Measurements from ENCODE around the gene TAF6.
"Not testable (repeated sequence)": the region's sequence is repeated elsewhere in the genome, so short reads cannot be mapped to it uniquely, and the experiment has no call there.

The TAF6 gene

DNA sequence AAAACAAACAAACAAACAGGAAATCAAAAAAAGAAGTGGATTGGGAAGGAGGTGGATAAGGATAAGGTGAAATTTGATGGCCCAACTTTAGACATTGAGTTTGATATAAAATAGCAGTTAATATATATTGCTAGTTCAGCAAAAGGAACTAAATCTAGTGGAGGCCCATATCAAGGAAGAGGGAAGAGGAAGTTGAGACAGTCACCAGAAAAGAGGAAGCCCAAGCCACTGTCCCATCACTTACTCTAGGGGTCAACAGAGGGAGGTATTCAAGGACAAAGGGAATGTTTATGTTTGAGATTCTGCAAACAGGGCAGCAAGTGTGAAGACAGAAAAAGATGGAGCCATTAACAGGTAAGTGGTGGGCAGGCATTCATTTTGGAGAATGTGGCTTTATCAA, 33.2 kb upstream of the TAF6 start:
- no peak for FAIRE-seq

DNA sequence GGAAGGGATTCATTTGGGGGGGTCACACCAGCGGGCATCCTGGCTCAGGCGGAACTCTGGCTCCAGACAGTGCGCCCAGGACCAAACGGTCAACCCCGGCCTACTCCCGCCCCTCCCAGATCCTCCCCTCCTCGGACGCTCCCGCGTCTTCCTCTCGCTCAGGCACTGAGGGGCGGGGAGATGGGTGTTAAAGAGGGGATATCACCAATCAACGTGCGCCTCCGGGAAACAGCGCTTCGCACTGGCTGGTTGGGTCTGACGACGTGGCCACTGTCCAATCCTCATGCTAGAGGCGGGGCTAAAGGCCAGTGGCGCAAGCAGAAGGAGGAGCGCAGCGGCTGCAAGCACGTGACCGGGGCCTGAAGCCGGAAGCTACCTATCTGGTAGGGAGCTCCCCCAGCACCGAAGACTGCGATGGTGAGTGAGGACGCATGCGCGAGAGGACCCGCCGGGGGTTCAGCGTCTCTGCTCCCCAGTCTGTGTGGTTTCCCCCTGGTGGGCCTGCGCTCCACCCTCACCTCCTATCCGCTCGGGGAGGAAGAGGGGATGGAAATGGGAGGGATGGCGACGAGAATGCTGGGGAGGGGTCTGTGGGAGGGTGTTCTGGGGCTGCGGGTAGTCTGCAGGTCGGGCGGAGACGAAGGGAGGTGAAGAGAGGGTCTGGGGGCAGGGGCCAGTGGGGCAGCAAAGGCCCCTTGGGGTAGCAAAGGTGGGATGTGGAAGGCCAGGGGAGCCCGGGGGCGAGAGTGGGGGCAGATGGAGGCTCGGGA, 29.6 kb upstream of the TAF6 start, which contains the start of gene LAMTOR4:
Gene LAMTOR4, plus strand, starts transcription at position 360 of the 770 bp plus-strand sequence. Its CDS starts 55 bp downstream, at position 415.
- FAIRE-seq, result peak; percentile 94

DNA sequence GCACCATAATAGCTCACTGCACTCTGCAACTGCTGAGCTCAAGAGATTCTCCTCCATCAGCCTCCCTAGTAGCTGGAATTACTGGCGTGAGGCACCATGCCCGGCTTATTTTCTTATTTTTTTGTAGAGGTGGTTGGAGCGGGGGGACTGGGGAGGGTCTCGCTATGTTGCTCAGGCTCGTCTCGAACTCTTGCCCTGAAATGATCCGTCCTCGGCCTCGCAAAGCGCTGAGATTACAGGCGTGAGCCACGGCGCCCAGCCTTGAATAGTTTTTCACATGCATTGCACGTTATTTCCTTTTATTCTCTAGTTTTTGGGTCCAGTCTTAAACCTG, 29.0 kb upstream of the TAF6 start:
- no peak for FAIRE-seq

DNA sequence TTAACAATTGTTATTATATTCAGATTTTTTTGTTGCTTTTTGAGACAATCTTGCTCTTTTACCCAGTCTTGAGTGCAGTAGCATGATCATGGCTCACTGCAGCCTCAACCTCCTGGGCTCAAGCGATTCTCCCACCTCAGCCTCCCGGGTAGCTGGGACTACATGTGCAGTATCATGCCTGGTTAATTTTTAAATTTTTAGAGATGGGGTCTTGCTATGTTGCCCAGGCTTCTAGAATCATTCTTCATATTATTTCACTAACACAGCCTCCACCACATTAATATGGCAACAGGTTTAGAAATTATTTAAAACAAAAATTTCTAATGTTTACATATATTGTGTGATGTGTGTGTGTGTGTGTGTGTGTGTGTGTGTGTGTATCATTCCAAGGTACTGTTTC, 28.1 kb upstream of the TAF6 start:
- FAIRE-seq, result no peak

DNA sequence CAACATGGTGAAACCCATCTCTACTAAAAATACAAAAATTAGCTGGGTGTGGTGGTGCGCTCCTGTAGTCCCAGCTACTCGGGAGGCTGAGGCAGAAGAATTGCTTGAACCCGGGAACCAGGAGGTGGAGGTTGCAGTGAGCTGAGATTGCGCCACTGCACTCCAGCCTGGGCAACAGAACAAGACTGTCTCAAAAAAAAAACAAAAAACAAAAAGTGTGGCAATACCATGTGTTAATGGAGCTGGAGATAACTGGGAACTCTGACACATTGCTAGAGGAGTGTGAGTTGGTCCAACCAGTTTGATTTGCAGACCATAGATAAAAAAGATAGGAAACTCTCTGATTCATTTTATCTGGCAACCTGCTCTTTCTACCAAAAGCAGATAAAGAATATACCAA, 27.2 kb upstream of the TAF6 start:
- not testable (repeated sequence) for FAIRE-seq

- FAIRE-seq, result no peak
Observed at GRCh38 chr7:100142461-100142860, 23.3 kb upstream of the TAF6 start.

DNA sequence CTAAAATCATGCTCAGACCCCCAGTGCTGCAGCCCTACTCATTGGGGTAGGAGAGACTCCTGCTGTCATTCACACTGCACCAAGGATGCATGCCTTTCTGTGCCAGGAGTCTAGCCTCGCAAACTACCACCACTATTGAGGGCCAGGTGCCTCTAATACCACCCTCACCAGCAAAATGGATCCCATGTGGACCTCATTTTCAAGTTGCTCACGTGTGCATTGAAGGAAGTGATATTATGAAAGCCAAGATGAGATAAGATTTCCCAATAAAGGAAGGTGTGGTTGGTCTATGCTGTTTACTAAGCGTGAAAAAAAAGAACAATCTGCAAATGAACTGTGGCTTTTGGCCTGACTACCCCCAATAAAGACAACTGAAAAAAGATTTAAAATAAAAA, 22.4 kb upstream of the TAF6 start:
- FAIRE-seq, result no peak

- no peak for FAIRE-seq
Observed at GRCh38 chr7:100137851-100138760, 18.9 kb upstream of the TAF6 start.

- no peak for FAIRE-seq
Observed at GRCh38 chr7:100132697-100133151, 13.6 kb upstream of the TAF6 start.

GRCh38 chr7:100132126-100132525, 13.0 kb upstream of the TAF6 start:
- FAIRE-seq, result no peak

GRCh38 chr7:100130608-100131453, 11.7 kb upstream of the TAF6 start:
- FAIRE-seq, result no peak

DNA sequence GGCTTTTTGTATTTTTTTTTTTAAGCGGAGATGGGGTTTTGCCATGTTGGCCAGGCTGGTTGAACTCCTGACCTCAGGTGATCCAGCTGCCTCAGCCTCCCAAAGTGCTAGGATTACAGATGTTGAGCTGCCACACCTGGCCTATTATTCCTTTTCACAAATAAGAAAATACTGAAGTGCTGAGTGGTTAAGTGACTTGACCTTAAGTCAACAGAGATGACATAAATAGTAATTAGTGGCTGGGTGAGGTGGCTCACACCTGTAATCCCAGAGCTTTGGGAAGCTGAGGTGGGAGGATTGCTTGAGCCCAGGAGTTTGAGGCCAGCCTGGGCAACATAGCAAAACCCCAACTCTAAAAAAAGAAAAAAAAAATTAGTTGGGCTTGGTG, 11.1 kb upstream of the TAF6 start:
- FAIRE-seq, result not testable (repeated sequence)

GRCh38 chr7:100128637-100128963, 9.4 kb upstream of the TAF6 start:
- FAIRE-seq, result no peak

GRCh38 chr7:100127866-100128636, 8.9 kb upstream of the TAF6 start:
- FAIRE-seq, result no peak

- FAIRE-seq, result no peak
Observed at GRCh38 chr7:100126931-100127865, 8.0 kb upstream of the TAF6 start, which contains the start of gene MBLAC1. Gene MBLAC1 (plus strand): TSS chr7:100126967. CDS start chr7:100127396, 429 bp downstream.

- FAIRE-seq, result no peak
Observed at GRCh38 chr7:100126239-100126930, 7.2 kb upstream of the TAF6 start.

GRCh38 chr7:100124301-100125230, 5.4 kb upstream of the TAF6 start:
- FAIRE-seq, result no peak

GRCh38 chr7:100122568-100122967, 3.4 kb upstream of the TAF6 start:
- FAIRE-seq, result no peak

DNA sequence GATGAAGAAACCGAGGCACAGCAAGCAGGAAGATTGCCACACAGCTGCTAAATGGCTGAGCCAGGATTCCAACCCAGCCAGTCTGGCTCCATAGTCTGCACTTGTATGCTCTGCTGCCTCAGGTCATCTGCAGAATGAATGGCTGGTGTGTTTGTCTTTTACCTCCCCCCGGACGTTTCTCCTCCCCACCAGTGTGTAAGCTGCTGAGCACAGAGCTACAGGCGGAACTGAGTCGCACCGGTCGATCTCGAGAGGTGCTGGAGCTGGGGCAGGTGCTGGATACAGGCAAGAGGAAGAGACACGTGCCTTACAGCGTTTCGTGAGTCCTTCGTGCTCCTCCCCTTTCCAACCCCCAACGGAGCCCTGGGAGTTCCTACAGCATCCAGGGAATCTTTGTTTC, 2.9 kb upstream of the TAF6 start:
- FAIRE-seq, result no peak

DNA sequence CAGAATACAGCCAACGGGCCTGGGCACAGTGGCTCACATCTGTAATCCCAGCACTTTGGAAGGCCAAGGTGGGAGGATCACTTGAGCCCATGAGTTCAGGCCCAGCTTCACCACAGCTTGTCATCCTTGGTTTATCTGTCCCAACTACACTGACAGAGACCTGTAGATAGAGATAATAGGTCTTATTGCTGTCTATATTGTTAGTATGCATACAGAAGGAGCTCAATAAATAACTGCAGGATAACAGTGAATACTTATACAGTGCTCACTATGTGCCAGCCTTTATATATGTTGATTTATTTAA, 1.5 kb upstream of the TAF6 start:
- FAIRE-seq, result no peak

Data from TTC549 (cell line).